Bronchial epithelial cell (primary cell): ENCODE results near the gene KNTC1. TPM values are rescaled to one million over a fixed set of nuclear protein-coding genes. Genes with fewer than 3 reads are reported as not detected.
A peak's percentile ranks its signal among the peaks of the same experiment; 100 is the strongest.
"Not testable (repeated sequence)": the region's sequence is repeated elsewhere in the genome, so short reads cannot be mapped to it uniquely, and the experiment has no call there.

Source experiments
- DNase-seq: peaks from one replicate; pipeline ENCODE4 v3.0.0-alpha.2; 2010; ENCODE audit warnings: low read depth
- FAIRE-seq: peaks from 2 replicates; lab custom pipeline; 2011; peaks lifted over from hg19 to GRCh38; lab: Jason Lieb, UNC
- H3K27me3 ChIP-seq: 2 replicates; pipeline ENCODE4 v1.5.1; 2011; ENCODE audit warnings: low read length; ENCODE audit not compliant: control insufficient read depth, insufficient read depth
- H3K36me3 ChIP-seq: 2 replicates; pipeline ENCODE4 v1.5.1; 2011; ENCODE audit warnings: low read length; ENCODE audit not compliant: control insufficient read depth, insufficient read depth
- H3K4me3 ChIP-seq: 2 replicates; pipeline ENCODE4 v1.5.1; 2011; ENCODE audit warnings: mild to moderate bottlenecking, low read depth, low read length, control low read depth
- CTCF ChIP-seq: IDR thresholded peaks from 2 replicates; pipeline ENCODE4 v1.5.1; 2011; ENCODE audit warnings: mild to moderate bottlenecking, moderate library complexity, low read length, control low read depth, inconsistent platforms; ENCODE audit not compliant: insufficient read depth, severe bottlenecking
- total RNA-seq: library from RNA; depleted of rRNA; stranded (reverse); fragments of >200 nt; gene quantifications from 2 replicates; pipeline ENCODE4 v1.2.1, GENCODE V29; 2014

Gene KNTC1
- total RNA-seq, 1 donor from 2014 or later: 7.6 TPM

- Histone ChIP-seq H3K4me3 (no peak overlapping the region), H3K27me3 (no peaks in the 10 kb centered on the region), H3K36me3 (no peaks in the 10 kb centered on the region)
- no peak for DNase-seq
- FAIRE-seq: no peak
- no peak for TF ChIP-seq CTCF
Observed at GRCh38 chr12:122571821-122572220, 44.8 kb downstream of the KNTC1 start.

- DNase-seq: peak; percentile 31
- not testable (repeated sequence) for H3K27me3 ChIP-seq, H3K36me3 ChIP-seq, FAIRE-seq, H3K4me3 ChIP-seq
Observed at GRCh38 chr12:122583294-122583693, 56.2 kb downstream of the KNTC1 start.

GRCh38 chr12:122584177-122584863 is 57.3 kb downstream of the KNTC1 start:
- TF ChIP-seq CTCF: no peak
- Histone ChIP-seq H3K27me3 (no peaks in the 10 kb centered on the region), H3K36me3 (no peaks in the 10 kb centered on the region), H3K4me3 (no peak overlapping the region)
- no peak for FAIRE-seq
- peak; percentile 16 for DNase-seq

- DNase-seq: no peak
- Histone ChIP-seq H3K4me3 (no peak overlapping the region), H3K27me3 (no peaks in the 10 kb centered on the region), H3K36me3 (no peaks in the 10 kb centered on the region)
- FAIRE-seq: no peak
- no peak for TF ChIP-seq CTCF
Observed at GRCh38 chr12:122590990-122591389, 63.9 kb downstream of the KNTC1 start.

- DNase-seq, H3K4me3 ChIP-seq, H3K36me3 ChIP-seq, H3K27me3 ChIP-seq, FAIRE-seq: not testable (repeated sequence)
Observed at GRCh38 chr12:122591966-122592365, 64.9 kb downstream of the KNTC1 start.

GRCh38 chr12:122592543-122592942 is 65.5 kb downstream of the KNTC1 start:
- not testable (repeated sequence) for H3K27me3 ChIP-seq, H3K36me3 ChIP-seq, DNase-seq, H3K4me3 ChIP-seq
- FAIRE-seq: peak; percentile 13

- FAIRE-seq: no peak
- no peak for TF ChIP-seq CTCF
- no peaks in the 10 kb centered on the region for H3K27me3 ChIP-seq
Observed at GRCh38 chr12:122593910-122594309, 66.9 kb downstream of the KNTC1 start.

More at GRCh38 chr12:122593910-122594309, 66.9 kb downstream of the KNTC1 start:
- H3K4me3 ChIP-seq: no peak overlapping the region
- H3K36me3 ChIP-seq: no peaks in the 10 kb centered on the region
- DNase-seq: no peak
